Effector CD4-positive, alpha-beta T cell (primary cell): ENCODE measurements around the gene RBCK1.
A peak's percentile ranks its signal among the peaks of the same experiment; 100 is the strongest.

Experiments
- DNase-seq: peaks from one replicate; pipeline ENCODE4 v3.0.0-alpha.2; 2020

RBCK1 gene

DNA sequence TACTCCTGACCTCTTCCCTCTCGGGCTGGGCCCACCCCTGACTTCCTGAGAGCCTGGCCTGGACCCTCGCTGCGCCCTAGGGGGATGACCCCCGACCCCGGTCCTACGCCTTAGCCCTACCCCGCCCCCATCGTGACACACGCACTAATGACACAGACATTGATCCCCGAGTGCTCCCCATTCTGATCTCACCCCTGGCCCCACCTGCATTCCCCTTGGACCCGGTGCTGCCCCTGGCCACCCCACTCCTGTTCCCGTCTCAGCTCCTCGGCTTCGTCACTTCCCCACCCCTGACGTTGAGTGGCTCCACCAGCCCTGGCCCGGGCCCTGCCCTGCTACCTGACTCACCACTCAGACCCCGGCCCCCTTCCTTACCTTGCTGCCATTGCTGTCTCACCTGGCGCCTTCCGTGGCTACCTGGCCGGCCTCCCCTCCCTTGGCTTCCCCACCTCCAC lies 12.1 kb downstream of the RBCK1 start:
- no peak for DNase-seq

DNA sequence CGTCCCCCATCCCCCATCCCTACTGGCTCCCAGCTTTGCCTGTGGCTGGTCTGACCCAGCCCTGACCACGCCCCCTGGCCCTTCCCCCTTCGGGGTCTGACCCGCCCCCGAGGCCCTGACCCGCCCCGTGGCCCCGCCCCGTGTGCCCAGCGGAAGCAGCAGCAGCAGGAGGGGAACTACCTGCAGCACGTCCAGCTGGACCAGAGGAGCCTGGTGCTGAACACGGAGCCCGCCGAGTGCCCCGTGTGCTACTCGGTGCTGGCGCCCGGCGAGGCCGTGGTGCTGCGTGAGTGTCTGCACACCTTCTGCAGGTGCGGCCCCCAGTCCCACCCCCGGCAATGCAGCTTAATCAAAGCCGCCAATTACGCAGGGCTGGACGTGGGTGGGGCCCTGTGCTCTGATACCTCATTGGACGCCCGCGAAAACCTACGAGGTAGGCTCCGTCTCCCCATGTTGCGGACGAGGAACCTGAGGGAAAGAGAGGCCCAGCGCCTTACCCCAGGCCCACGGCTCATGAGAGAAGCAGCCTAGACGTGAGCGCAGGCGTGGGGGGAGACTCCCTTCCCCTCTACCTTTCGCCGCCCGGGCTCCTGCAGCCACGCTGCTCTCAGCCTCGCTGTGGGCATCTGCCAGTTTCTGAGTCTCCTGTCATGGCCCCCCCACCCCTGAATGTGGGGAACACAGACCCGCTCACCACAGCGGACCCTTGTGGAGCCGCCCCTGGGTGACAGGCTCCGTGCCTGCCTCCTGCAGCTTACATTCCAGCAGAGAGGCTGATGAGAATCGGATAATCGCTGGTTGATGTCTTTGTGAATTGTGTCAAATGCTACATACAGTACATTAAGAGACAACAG lies 12.8 kb downstream of the RBCK1 start:
- no peak for DNase-seq

DNA sequence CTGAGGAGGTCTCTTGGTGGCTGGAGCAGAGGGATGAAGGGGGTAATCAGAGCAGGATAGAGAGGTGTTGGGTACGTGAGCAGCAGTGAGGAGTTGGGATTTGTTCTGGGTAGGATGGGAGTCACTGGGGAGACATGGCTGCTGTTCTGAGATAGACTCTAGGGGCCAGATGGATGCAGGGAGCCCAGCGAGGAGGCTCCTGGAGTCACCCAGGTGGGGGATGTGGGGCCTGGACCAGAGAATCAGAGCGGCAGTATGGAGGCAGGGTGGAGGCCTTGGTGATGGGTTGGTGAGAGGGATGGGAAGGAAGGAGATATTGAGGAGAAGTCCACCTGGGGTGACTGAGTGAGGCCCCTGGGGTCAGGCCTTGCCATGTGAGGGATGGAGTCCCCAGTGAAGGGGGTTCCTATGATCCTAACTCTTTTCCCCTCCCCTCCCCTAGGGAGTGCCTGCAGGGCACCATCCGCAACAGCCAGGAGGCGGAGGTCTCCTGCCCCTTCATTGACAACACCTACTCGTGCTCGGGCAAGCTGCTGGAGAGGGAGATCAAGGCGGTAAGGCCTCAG lies 13.7 kb downstream of the RBCK1 start:
- no peak for DNase-seq

DNA sequence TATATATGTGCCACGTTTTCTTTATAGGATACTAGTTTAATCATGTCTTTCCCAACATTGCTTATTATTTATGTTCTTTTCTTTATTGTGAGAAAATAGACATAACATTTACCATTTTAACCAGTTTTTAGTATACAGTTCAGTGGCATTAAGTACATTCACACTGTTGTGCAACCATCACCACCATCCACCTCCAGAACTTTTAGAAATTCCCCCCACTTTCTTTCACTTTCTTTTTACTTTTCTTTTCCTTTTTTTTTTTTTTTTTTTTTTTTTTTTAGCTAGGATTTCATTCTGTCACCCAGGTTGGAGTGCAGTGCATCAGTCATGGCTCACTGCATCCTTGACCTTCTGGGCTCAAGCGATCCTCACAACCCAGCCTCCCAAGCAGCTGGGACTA lies 18.5 kb downstream of the RBCK1 start:
- DNase-seq = no peak

DNA sequence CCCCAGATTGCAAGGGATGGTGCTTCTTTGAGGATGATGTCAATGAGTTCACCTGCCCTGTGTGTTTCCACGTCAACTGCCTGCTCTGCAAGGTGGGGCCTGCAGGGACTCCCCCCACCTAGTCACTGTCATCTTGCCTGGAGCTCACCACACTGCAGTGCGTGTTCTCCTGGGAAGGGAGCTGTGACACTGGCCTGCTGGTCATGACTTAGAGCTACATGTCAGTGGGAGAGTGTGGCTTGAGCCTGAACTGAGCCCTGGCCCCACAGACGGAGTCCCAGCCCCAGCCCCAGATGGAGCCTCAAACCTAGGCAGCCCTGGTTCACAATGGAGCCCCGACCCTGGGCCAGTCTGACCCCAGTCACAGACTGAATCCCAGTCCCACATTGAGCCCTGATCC lies 19.3 kb downstream of the RBCK1 start:
- no peak for DNase-seq

DNA sequence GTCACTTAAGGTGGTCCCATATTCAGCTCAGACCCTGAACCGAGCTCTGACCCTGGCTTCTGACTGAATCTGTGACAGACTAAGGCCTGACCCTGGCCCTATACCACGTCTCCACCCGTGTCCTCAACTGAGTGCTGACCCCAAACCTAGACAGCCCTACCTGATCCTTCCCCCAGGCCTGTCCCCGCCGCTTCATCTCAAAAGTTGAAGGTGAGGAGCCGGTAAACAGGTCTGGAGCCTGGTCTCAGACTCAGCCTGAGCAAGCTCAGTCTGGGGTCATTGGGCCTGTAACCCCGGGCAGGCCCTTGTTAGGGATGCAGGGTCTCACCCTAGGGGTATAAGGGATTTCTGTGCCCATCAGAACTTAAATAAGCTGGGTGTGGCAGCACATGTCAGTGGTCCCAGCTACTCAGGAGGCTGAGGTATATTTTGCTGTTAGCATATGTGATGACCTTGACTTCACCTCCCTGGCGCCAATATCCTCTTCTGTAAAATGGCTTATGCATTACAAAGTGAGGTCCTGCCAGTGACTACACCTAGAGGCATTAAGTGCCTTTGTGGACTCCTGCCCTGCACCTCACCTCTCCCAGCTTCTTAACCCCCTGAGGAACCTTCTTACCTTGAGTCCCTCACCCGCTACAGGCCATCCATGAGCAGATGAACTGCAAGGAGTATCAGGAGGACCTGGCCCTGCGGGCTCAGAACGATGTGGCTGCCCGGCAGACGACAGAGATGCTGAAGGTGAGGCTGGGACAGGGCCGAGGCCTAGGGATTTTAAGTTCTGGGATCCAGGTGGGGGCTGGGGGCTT lies 20.0 kb downstream of the RBCK1 start:
- no peak for DNase-seq

DNA sequence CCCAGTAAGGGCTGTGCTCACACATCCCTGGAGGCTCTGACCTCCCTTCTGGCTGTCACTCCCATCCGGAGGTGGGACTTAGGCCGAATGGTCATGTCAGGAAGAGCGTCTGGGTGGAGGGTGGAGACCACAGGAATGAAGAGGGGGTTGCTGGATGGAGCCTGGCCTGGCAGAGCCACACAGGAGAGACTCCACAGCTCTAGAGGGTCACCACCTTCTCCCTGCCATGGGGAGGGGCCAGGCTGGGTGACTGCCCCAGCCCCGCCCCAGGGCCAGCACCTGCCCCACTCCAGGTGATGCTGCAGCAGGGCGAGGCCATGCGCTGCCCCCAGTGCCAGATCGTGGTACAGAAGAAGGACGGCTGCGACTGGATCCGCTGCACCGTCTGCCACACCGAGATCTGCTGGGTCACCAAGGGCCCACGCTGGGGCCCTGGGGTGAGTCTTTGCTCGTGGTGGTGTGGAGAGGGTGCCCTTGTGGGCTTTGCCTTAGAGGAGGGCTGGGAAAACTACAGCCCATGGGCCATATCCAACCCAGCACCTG lies 20.6 kb downstream of the RBCK1 start:
- DNase-seq = no peak

DNA sequence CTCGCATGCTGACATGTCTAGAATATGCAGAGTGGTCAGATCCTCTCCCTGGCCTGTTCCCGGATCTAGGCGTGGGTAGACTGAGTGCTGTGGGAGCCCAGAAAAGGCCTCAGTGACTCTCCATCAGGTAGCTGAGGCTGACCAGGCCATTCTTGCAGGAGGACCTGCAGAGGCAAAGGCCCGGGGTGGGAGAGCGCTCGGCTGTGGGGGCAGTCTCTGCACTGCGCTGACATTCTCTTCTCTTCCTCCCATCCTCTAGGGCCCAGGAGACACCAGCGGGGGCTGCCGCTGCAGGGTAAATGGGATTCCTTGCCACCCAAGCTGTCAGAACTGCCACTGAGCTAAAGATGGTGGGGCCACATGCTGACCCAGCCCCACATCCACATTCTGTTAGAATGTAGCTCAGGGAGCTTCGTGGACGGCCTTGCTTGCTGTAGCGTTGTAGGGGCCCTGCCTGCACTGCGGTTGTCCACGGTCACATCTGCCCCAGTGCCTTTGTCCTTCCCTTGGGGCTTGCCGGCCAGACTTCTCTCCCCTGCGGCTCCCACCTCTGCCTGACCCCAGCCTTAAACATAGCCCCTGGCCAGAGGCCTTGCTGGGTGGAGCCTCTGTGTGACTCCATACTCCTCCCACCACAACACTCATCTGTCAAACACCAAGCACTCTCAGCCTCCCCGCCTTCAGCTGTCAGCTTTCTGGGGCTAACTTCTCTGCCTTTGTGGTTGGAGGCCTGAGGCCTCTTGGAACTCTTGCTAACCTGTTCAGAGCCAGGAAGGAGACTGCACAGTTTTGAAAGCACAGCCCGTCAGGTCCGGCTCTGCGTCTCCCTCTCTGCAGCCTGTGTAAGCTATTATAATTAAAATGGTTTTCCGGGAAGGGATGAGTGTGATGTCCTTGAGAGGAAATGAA lies 22.2 kb downstream of the RBCK1 start:
- DNase-seq = no peak

DNA sequence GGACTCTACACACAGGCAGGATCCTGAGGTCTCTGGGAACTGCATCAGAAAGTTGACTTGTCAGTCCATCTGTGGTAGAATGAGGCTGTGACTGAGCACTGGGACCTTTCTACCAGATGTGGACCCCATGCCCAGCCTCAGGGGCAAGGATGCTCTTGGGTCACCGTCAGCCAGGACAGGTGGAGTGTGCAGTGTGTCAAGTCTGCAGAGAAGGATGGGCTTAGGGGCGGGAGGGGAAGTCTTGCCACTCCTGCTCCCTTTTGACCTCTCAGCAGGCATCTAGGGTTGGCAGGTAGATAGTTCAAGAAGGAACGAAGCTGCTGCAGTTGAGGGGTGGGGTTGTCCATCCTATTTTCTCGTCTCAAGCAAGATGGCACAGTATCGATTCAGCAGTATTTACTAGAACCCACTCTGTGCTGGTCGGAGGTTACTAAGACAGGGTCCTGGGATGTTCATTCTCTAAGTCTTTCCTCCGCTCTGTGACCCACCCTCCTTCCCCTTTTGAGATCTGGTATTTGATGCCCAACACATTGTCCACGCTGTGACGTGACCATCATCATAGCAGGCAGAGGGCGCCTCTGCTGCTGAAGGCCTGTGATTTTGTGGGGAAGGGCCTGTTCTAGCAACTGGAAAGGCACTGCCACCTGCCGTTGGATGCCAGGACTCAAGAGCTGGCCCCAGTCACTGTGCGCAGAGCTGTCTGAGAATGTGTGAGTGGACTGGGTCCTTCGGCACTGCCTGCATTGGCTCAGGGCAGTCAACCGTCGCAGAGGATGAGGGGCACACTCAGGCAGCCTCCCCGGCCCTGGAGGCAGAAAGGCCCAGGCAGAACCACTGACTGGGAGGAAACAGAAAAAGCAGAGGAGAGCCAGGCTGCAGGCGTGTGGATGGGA lies 23.2 kb downstream of the RBCK1 start:
- no peak for DNase-seq

DNA sequence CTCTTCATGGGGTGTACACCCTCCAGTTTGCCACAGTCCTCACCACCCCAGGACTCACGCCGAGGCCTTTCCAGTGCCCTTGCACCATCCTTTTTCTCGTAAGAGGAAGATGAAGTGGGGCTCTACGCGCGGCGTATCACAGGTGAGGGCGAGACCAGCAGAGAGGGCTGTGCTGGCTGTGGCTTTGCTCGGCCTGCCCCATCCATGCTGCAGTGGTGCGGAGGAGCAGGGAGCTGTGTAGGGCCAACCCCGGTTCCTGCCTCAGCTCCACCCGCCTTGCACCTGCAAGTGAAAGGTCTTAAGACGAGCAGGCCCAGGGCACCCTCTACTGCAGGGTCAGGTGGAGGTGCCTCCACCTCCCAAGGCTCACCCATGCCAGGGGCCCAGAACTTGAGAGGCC lies 24.1 kb downstream of the RBCK1 start:
- DNase-seq = no peak

DNA sequence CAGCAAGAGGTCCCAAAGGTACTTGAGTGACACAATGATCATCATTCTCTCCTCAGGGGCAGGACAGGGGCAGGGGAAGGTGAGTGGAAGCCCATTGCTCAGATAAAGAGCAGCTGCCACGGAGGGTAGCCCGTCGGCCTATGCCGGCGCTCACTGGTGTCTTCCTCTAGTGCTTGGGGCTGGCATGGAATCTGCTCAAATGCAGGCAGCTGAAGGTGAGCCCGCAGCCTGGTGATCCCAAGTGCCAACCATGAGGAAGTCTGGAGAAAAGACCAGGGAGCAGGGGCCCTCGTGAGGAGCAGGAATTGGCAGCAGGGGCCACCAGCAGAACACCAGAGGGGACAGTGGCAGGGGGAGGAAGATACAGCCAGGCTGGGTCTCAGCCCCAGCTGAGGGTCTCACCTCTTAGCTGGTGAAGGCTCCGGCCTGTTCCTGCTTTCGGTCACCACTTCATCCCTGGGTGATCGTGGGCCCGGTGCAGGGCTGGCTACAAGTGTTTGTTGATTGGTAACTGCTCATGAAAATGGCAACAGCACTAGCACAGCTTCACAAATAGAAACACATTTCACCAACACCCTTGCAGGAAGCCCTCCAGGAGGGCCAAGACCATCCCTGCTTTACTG lies 24.7 kb downstream of the RBCK1 start:
- no peak for DNase-seq

DNA sequence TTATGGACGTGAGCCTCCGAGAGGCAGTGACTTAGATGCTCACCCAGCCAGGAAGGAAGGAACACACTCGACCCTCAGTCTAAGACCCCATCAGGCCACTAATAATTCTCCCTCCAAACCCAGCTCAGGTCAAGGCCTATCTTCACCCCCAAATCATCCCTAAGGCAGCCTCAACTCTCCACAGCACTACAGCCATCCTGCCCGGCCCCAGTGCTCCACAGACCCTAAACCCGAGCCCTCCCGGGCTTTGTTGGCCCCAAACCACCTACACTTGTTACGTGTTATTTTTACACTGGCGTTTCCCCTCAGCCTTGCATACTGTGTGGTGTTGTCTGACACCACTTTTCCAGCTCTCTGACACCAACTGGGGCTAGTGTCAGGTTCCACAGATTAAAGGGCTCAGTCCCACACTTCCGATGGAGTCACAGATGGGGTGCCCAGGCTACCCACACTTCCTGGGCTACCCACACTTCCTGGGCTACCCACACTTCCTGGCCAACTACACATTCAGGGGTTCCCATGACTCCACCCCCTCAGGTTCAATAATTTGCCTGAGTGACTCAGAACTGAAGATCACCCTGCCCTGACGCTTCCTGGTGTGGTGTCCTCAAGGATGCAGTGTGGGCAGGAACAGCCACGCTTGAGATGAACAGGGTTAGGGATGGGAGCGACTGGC lies 25.3 kb downstream of the RBCK1 start:
- peak; percentile 31 for DNase-seq

DNA sequence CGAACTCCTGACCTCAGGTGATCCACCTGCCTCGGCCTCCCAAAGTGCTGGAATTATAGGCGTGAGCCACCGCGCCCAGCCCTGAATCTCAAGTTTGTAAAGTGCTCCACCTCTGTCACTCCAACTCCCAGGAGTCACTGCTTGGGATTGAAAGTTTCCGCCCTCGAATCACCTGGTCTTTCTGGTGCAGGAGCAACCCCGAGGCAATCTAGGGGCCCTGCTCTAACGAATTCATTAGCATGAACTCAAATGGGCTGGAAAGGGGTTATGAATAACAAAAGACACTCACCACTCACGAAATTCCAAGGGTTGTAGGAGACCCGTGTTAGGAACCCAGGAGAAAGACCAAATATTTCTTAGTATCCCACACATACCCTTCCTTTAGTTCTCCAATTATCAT lies 26.1 kb downstream of the RBCK1 start:
- DNase-seq = no peak

DNA sequence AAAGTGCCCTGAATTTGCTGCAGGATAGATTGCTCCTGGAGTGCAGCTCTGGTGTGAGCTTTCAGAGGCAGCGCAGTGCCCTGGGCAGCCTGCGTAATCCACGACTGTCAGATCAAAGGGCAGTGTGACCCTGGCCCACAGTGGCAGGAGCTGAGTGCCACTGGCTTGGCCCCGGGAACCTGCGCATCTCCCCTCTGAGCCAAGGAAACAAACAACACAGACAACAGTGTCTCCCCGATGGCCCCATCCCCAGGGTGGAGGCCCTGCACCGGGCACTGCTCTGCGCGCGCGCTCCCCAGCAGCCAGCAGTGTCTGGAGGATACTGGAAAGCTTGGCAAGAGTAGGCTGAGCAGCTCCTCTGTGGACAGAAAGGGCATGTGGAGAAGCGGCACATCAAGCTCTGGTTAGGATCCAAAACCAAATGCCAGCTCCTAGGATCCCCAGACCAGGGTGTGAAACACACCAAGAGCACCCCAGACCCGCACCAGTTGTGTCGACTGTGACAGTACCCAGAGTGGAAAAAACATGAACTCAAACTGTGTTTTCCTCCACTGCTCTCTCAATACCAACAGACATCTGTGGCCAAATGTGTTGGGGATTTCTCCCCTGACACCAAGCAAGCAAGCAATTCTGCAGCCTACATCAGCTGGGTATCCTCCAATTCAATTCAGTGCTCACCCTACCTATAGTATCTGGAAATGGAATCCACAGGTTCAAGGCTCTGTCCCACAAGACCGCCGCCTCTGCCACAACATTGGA lies 26.7 kb downstream of the RBCK1 start:
- no peak for DNase-seq

DNA sequence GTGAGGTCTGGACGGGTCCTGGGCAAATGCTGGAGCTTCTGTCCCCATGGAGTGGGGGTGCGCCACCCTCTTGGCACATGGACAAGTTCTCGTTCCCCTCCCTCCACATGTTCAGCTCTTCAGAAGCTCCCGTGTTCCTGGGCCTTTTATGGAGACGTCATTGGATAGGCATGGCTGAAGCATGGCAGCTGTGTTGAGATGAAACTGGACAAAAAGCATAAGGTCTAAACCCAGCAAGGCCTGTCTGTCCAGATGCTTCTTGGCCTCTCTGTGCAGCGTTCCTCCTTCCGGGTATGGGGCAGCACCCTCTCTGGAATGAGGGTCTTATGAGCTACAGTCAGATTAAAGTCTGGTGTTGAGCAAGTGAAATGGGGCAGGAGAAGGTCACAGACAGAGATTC lies 27.5 kb downstream of the RBCK1 start:
- DNase-seq = no peak

DNA sequence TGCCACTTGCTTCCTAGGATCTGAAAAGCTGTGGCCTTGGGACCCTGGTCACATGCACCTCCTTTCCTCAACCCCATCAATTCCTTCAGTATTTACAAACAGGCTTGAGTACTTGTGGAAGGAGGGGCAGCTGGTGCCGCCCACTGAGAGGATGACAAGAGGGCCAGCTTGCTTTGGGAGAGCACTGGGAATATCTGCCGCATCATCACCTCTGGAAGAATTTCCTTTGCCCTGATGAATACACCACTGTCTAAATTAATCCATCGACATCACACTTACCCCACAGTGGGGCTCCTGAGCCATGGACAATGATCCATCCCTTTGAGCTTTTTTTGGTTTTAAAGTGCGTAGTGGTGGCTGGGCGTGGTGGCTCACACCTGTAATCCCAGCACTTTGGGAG lies 28.4 kb downstream of the RBCK1 start:
- no peak for DNase-seq

DNA sequence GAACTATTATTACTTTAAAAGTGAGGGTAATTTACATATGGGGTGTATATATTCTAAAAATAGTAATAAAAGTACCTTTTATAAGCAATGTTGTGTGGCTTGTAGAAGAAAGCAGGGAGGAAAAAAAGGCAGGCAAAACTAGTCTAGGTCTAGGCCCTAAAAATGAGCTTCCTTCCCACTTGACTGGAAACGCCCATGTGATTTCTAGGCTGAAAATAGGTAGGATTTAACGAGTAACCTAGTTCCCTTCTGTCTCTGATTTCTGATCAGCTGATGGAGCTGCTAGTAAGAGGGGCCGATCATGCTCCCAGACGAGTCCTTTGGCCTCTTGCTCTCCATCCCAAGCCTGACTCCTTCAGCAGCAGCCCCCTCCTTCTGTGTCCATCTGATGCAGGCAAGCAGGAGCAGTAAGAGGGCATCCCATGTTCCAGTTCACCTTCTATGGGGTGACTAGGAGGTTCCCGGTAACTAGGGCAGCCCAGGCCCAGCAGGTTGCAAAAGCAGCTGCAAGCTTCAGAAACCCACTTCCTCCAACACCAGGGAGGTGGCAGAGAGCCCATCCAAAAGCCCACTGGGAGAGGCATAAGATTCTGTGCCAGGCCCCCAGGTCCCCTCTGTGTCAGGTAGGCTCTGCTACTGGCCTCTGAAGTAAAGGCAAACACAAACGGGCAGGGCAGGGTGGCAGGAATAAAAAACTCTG lies 29.8 kb downstream of the RBCK1 start:
- no peak for DNase-seq

DNA sequence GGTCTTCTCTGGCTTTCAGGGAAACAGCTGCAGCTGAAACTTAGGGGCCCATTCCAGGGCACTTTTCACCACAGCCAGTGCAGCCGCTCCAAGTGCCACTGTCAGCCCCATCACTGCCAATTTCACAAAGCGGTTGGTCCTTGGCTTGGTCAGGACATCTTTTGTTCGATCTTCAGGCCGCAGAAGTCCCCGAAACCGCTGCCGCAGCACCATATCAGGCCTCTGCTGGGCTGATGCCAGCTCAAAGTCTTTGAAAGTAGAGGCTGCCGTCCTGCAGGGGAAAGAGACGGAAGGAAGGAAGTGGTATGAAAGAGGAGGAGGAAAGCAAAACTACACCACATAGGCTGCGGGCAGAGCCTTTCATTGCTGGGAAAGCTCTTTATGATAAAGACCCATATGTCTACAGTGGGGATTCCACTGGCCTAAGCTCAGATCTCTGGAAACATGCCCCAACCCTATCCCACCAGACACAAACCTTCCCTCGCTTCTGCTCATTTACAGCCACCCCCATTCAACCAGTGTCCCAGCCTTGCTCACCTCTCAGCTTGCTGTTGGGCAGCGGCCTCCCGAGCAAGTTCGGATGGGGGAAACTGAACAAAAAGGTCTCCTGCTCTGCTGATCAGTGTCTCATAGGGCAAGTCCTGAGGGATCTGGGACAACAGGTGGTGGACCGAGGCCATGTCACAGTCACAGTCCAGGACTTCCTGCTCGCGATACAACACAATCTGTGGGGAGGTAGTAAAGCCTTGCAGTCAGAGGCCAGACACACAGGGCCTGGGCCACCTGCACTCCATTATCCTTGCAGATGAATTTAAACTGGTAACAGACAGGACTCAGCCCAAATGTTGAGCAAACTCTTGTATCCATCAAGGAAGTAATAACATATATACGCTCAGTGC lies 30.7 kb downstream of the RBCK1 start:
- peak; percentile 39 for DNase-seq
